WERI-Rb-1 (cell line): ENCODE measurements around the gene TRIM15.

Experiments used
- DNase-seq: peaks from one replicate; pipeline ENCODE4 v3.0.0-alpha.2; 2020
- H3K27ac ChIP-seq: fragments of 250-450 bp; sonication (Bioruptor Pico); 2 replicates; pipeline ENCODE4 v1.5.1; 2020; ENCODE audit warnings: mild to moderate bottlenecking, moderate library complexity
- H3K27me3 ChIP-seq: fragments of 250-450 bp; sonication (Bioruptor Pico); 2 replicates; pipeline ENCODE4 v1.5.1; 2021; ENCODE audit warnings: mild to moderate bottlenecking, low read depth, moderate library complexity; ENCODE audit not compliant: insufficient read depth, severe bottlenecking
- H3K36me3 ChIP-seq: fragments of 250-450 bp; sonication (Bioruptor Pico); 2 replicates; pipeline ENCODE4 v1.5.1; 2020; ENCODE audit warnings: mild to moderate bottlenecking, moderate library complexity
- H3K4me3 ChIP-seq: 2 replicates; pipeline ENCODE4 v1.5.1; 2011; ENCODE audit warnings: low read depth, mild to moderate bottlenecking, control low read depth, low read length
- H3K9me3 ChIP-seq: fragments of 250-450 bp; sonication (Bioruptor Pico); 2 replicates; pipeline ENCODE4 v1.5.1; 2021; ENCODE audit warnings: mild to moderate bottlenecking, moderate library complexity; ENCODE audit not compliant: severe bottlenecking
- CTCF ChIP-seq: IDR thresholded peaks from 2 replicates; pipeline ENCODE4 v1.5.1; 2011; ENCODE audit warnings: low read depth, mild to moderate bottlenecking, control low read depth, inconsistent platforms, low read length

Gene TRIM15

DNA sequence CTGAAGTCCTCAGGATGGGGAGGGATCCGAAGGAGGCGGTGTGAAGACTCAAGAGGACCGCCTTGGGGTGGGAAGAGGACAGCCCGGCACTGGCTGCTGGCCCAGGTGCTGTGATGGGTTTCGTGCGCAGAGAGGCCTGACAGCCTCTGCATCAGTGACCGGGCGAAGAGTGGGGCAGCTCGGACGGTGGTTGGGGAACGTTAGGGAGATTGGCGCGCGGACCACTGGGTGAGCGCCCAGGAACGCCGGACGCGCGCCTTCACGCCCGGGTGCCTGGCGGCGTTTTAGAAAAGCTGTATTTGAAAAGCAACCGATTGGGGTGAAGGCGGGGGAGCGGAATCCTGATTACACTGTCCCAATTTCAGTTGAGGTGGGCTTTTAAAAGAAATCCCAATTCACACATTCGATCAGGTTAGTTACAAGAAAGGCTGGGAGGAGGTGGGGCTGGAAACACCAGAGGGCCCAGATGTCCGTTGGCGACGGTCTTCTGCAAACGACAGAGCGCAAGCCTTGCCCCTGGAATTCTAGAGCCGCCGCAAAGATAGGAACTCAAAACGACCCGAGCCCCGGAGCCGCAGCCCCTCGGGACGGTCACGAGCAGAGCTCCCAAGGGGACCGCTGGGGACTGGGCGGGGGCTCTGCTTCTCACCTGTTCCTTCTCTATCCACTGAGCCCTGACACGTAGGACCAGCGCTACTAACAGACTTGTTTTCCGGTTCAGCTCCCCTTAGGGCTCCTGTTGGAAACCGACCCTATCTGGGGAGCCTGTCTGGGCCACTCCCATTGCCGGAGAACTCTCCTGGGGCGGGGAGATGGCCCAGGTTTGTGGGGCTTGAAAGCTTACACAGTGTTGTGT is 35.9 kb upstream of the TRIM15 start:
- Histone ChIP-seq H3K4me3 (no peak overlapping the region), H3K9me3 (no peaks in the 10 kb centered on the region), H3K27ac (no peak overlapping the region), H3K27me3 (peaks cover 97% of the 10 kb centered on the region), H3K36me3 (no peaks in the 10 kb centered on the region)
- DNase-seq, result no peak
- TF ChIP-seq CTCF, result no peak

GRCh38 chr6:30129265-30130178 is 33.8 kb upstream of the TRIM15 start:
- TF ChIP-seq CTCF, result no peak
- no peaks in the 10 kb centered on the region for H3K36me3 ChIP-seq
- peaks cover 98% of the 10 kb centered on the region for H3K27me3 ChIP-seq
- H3K9me3 ChIP-seq, result no peaks in the 10 kb centered on the region
- DNase-seq, result no peak
- no peak overlapping the region for H3K27ac ChIP-seq
- H3K4me3 ChIP-seq, result no peak overlapping the region

DNA sequence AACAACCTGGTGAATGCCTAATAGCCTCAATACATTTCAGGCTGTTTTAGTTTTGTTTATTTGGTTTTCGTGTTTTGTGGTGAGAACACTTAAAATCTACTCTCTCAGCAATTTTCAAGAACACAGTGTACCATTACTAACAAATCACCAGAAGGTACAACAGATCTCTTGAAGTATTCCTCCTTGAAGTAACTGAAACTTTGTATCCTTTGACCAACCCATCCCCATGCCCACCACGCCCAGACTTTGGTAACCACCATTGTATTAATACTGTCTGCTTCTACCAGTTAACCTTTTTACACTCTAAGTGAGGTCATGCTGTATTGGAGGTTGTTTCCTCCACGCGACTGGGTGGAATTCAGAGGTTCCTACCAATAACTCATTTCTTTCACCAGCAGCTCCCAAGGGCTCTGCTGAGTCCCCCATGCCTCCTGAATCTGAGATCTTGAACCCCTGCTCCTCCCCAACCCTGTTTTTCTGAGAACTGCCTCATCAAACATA is 33.1 kb upstream of the TRIM15 start:
- no peaks in the 10 kb centered on the region for H3K9me3 ChIP-seq
- no peak for DNase-seq
- no peak for TF ChIP-seq CTCF
- peaks cover 98% of the 10 kb centered on the region for H3K27me3 ChIP-seq
- H3K27ac ChIP-seq, result no peak overlapping the region
- no peak overlapping the region for H3K4me3 ChIP-seq
- no peaks in the 10 kb centered on the region for H3K36me3 ChIP-seq

- Histone ChIP-seq H3K9me3 (no peaks in the 10 kb centered on the region), H3K27me3 (peaks cover 98% of the 10 kb centered on the region), H3K4me3 (no peak overlapping the region), H3K36me3 (no peaks in the 10 kb centered on the region), H3K27ac (no peak overlapping the region)
- DNase-seq, result peak; percentile 79
- TF ChIP-seq CTCF, result peak; percentile 100
Measured at GRCh38 chr6:30130887-30131862, 32.2 kb upstream of the TRIM15 start.

GRCh38 chr6:30131947-30132497 is 31.3 kb upstream of the TRIM15 start:
- peaks cover 98% of the 10 kb centered on the region for H3K27me3 ChIP-seq

More at GRCh38 chr6:30131947-30132497, 31.3 kb upstream of the TRIM15 start:
- DNase-seq, result no peak
- H3K27ac ChIP-seq, result no peak overlapping the region
- H3K9me3 ChIP-seq, result no peaks in the 10 kb centered on the region
- H3K4me3 ChIP-seq, result no peak overlapping the region
- H3K36me3 ChIP-seq, result no peaks in the 10 kb centered on the region
- TF ChIP-seq CTCF, result no peak
